Omental fat pad (tissue), 4 donors: ENCODE data around the gene EPHA6. TPM values are rescaled to one million over a fixed set of nuclear protein-coding genes. Genes with fewer than 3 reads are reported as not detected.

Experiments
- ATAC-seq: fragments of 150-250 bp; one replicate; pipeline ENCODE4 v1.9.1; 2016; ENCODE audit warnings: mild to moderate bottlenecking, moderate library complexity; ENCODE audit not compliant: low FRiP score
- DNase-seq: peaks from one replicate; pipeline ENCODE4 v3.0.0-alpha.2; 2019; ENCODE audit warnings: low spot score
- total RNA-seq, 4 donors: library from RNA; depleted of rRNA; stranded (reverse); fragments of >200 nt; gene quantifications; one replicate each; pipeline ENCODE4 v1.1.0, GENCODE V29; 2016
- TF ChIP-seq, protein P1 (sequence below), 3 donors: fragments of 450-650 bp; IDR thresholded peaks; one replicate each; pipeline ENCODE4 v1.5.1; 2016 to 2017; ENCODE audit warnings: antibody characterized with exemption in 3 of 3, mild to moderate bottlenecking in 3 of 3, moderate library complexity in 2 of 3

The EPHA6 gene
- total RNA-seq, 4 donors from 2014 or later = 0.56 to 5.0 (median 2.4) TPM; not detected in 1

DNA sequence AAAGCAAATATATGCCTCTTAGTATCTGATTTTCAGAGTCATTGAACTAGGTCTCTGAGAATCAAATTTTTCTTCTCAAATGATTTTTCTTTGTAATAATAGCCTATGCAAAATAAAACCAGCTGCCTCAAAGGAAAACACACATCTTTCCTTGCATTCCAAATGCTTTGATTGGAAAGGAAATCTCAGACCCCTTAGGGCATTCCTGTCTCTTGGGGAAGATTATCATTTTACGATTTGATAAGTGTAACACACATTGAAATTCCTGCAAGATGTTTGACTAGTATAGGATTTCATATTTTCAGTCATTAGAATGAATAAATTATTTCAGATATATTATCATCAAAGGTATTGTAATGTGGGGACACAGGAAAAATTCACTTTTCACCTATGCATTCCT is 244.8 kb downstream of the EPHA6 start:
- ATAC-seq (no peak), DNase-seq (no peak)
- TF ChIP-seq, protein P1, sequence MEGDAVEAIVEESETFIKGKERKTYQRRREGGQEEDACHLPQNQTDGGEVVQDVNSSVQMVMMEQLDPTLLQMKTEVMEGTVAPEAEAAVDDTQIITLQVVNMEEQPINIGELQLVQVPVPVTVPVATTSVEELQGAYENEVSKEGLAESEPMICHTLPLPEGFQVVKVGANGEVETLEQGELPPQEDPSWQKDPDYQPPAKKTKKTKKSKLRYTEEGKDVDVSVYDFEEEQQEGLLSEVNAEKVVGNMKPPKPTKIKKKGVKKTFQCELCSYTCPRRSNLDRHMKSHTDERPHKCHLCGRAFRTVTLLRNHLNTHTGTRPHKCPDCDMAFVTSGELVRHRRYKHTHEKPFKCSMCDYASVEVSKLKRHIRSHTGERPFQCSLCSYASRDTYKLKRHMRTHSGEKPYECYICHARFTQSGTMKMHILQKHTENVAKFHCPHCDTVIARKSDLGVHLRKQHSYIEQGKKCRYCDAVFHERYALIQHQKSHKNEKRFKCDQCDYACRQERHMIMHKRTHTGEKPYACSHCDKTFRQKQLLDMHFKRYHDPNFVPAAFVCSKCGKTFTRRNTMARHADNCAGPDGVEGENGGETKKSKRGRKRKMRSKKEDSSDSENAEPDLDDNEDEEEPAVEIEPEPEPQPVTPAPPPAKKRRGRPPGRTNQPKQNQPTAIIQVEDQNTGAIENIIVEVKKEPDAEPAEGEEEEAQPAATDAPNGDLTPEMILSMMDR (IDR thresholded peaks at IDR 0.05) = no peak

DNA sequence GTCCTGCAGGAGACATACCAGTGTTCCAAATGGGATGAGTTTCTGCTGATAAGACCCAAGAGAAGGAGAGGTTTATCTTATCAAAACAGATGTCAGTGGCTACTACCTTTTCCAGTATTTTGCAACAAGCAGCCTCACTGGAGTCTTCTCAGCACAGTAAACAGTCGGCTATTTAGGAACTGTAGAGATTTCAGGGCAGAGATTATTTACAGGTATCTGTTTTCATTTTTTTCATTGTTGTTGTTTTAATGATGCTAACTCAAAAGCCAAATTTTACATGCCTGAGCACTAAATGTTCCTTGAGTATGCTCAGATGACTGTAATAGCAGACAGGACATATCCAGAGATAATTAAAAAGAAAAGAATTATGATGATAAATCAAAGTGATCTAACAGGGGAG is 252.1 kb downstream of the EPHA6 start:
- TF ChIP-seq, protein P1 (IDR thresholded peaks at IDR 0.05) = no peak
- DNase-seq = no peak
- ATAC-seq = no peak

DNA sequence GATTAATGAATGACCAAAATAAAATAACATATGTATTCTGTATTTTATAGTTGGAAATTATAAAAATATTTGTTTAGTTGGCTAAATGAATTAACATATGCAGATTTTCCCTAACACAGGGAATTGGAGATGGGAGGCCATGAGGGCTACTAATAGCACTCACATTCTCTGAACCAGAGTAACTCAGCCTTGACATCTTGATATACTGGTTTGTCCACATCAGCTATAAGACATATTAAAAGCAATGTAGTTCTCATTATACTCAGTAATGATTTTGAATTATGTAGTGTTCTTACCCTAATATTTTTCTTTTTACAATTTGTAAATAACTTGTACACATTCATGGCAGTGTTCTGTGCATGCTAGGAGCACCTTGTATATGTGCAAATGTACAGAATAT is 255.9 kb downstream of the EPHA6 start:
- TF ChIP-seq, protein P1 (IDR thresholded peaks at IDR 0.05) = no peak
- no peak for DNase-seq
- ATAC-seq = no peak

DNA sequence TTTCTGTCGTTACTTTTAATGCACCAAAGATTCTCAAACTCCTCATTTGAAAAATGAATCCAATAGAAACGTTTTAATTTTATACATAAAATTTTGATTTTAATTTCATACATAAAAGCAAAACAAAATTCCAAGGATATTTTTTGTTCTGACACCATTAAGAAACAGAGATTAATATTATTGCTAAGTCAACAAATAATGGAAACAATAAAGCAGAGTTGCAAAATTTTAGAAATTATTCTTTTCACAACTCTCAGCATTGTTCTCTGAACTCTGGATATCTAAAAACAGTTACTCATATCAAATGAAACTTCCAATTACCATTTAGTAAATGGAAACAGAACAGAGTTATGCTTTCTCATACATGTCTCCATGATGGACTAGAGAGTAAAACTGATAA is 260.2 kb downstream of the EPHA6 start:
- TF ChIP-seq, protein P1 (IDR thresholded peaks at IDR 0.05) = no peak
- no peak for ATAC-seq
- no peak for DNase-seq

DNA sequence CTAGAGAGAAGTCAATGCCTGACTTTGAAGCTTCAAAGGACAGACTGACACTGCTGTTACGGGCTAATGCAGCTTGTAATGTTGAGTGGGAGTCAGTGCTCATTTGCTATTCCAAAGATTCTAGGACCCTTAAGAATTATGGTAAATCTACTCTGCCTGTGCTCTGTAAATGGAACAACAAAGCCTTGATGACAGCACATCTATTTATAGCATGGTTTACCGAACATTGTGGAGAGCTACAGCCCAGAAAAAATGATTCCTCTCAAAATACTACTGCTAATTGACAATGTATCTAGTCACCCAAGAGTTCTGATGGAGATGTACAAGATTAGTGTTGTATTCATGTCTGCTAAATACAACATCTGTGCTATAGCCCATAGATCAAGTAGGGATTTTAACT is 262.3 kb downstream of the EPHA6 start:
- ATAC-seq = no peak
- DNase-seq = no peak
- TF ChIP-seq, protein P1 (IDR thresholded peaks at IDR 0.05) = no peak

DNA sequence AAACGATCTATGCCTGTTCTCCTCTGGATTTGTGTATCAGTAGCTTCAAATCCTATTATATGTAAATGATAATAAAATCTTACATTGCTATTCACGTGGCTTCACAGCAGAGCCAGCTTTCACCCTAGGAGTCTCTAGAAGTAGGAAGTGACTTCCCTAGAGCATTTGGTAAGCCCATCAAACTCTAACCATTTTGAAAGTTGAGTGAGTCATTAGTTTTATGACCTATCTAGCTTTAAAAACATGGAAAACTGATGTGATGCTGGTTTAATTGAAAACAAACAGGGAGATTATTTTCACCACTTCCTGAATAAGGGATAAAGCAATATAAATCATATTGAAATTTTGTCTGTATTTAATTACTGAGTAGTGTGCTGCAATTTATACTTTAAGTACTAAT is 275.2 kb downstream of the EPHA6 start:
- no peak for ATAC-seq
- DNase-seq = no peak

DNA sequence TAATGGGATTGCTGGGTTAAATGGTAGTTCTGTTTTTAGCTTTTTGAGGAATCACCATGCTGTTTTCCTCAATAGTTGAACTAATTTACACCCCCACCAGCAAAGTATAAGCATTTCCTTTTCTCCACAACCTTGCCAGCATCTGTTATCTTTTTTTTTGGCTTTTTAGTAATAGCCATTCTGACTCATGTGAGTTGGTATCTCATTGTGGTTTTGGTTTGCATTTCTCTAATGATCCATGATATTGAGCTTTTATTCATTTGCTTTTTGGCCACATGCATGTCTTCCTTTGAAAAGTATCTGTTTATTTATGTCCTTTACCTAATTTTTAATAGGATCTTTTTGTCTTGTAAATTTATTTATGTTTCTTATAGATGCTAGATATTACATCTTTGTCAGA is 288.2 kb downstream of the EPHA6 start:
- ATAC-seq = no peak
- DNase-seq = no peak
- TF ChIP-seq, protein P1 (IDR thresholded peaks at IDR 0.05) = no peak

More for the DNA sequence above, 275.2 kb downstream of the EPHA6 start:
- TF ChIP-seq, protein P1 (IDR thresholded peaks at IDR 0.05) = no peak
